A673 (cell line): ENCODE measurements around the gene ZSCAN5A. TPM values are rescaled to one million over a fixed set of nuclear protein-coding genes. Genes with fewer than 3 reads are reported as not detected.

Experiments
- Bru-seq: library from RNA; stranded (reverse); fragments of 400-500 nt; gene quantifications from one replicate; lab custom pipeline; 2021; lab: Mats Ljungman, UMichigan
- BruChase-seq, 2 experiments: library from RNA; stranded (reverse); fragments of 400-500 nt; gene quantifications; one replicate each; lab custom pipeline; 2021; lab: Mats Ljungman, UMichigan
- BruUV-seq: library from RNA; stranded (reverse); fragments of 400-500 nt; replicated peaks from 2 replicates; lab custom pipeline; 2021; lab: Mats Ljungman, UMichigan
- CTCF ChIA-PET: fragments of 300-600 bp; sonication (Branson Sonifier 250); formaldehyde crosslinking; loops from one replicate; lab custom pipeline; 2022; ENCODE audit warnings: antibody characterized with exemption; lab: Charles Lee
- POLR2A ChIA-PET: fragments of 300-600 bp; sonication (Branson Sonifier 250); formaldehyde crosslinking; loops from one replicate; lab custom pipeline; 2022; ENCODE audit warnings: antibody characterized with exemption; ENCODE audit not compliant: low non-redundant PET; lab: Charles Lee
- DNase-seq: peaks from one replicate; pipeline ENCODE4 v3.0.0-alpha.2; 2015; ENCODE audit warnings: low spot score
- H3K27ac ChIP-seq: fragments of 200-600 bp; sonication (generic); 2 replicates; pipeline ENCODE4 v1.5.1; 2016; ENCODE audit warnings: mixed run types, low read depth, mild to moderate bottlenecking, mixed read lengths, antibody characterized with exemption, low read length; ENCODE audit not compliant: poor library complexity, severe bottlenecking
- H3K27me3 ChIP-seq: fragments of 200-600 bp; sonication (generic); replicated peaks from 2 replicates; pipeline ENCODE4 v1.6.1; 2017; ENCODE audit warnings: mixed run types, low read depth, mild to moderate bottlenecking, mixed read lengths, antibody characterized with exemption, low read length; ENCODE audit not compliant: insufficient read depth, poor library complexity
- H3K36me3 ChIP-seq: fragments of 200-600 bp; sonication (generic); 2 replicates; pipeline ENCODE4 v1.6.1; 2016; ENCODE audit warnings: mixed run types, mild to moderate bottlenecking, mixed read lengths, antibody characterized with exemption, low read length; ENCODE audit not compliant: insufficient read depth, poor library complexity, severe bottlenecking
- H3K4me1 ChIP-seq: fragments of 200-600 bp; sonication (generic); 2 replicates; pipeline ENCODE4 v1.6.1; 2017; ENCODE audit warnings: mixed run types, mild to moderate bottlenecking, mixed read lengths, antibody characterized with exemption, low read length; ENCODE audit not compliant: insufficient read depth, poor library complexity, severe bottlenecking
- H3K4me3 ChIP-seq: fragments of 200-600 bp; sonication (generic); 2 replicates; pipeline ENCODE4 v1.5.1; 2016; ENCODE audit warnings: low read depth, mixed run types, mild to moderate bottlenecking, mixed read lengths, low read length; ENCODE audit not compliant: poor library complexity, severe bottlenecking
- H3K9me3 ChIP-seq: fragments of 200-600 bp; sonication (generic); 2 replicates; pipeline ENCODE4 v1.6.1; 2016; ENCODE audit warnings: mixed run types, low read depth, mild to moderate bottlenecking, mixed read lengths, antibody characterized with exemption, low read length; ENCODE audit not compliant: poor library complexity, severe bottlenecking
- CTCF ChIP-seq: fragments of 300-800, 200-600 bp; sonication (generic); conservative IDR thresholded peaks from 2 replicates; pipeline ENCODE4 v1.5.1; 2017; ENCODE audit warnings: low read depth, mild to moderate bottlenecking, antibody characterized with exemption, low read length, moderate library complexity, mixed read lengths
- EZH2 ChIP-seq: fragments of 200-600 bp; sonication (generic); IDR thresholded peaks from 2 replicates; pipeline ENCODE4 v1.6.1; 2017; ENCODE audit warnings: borderline replicate concordance, low read depth, mild to moderate bottlenecking, mixed read lengths, antibody characterized with exemption, low read length; ENCODE audit not compliant: poor library complexity, severe bottlenecking
- intact Hi-C: fragments of 100-400 bp; cut with micrococcal nuclease; formaldehyde crosslinking; loops from one replicate; pipeline ENCODE4 v1.10.0; 2022; ENCODE audit not compliant: unreplicated experiment
- long read RNA-seq: library from polyadenylated mRNA; stranded (forward); transcript quantifications from one replicate; pipeline ENCODE4 v2.0.0, GENCODE V29; 2022
- total RNA-seq: library from RNA; stranded (reverse); gene quantifications from 2 replicates; pipeline ENCODE4 v1.2.3, GENCODE V29; 2021

ZSCAN5A gene
- 15.5 and 18.8 TPM in 2 replicates for total RNA-seq
- Bru-seq, nascent RNA: percentile 60 among the genes with signal in this experiment
- BruChase-seq, experiment 1, labeled RNA remaining after a 2-hour chase: percentile 60 among the genes with signal in this experiment
- percentile 67 among the genes with signal in this experiment for BruChase-seq, experiment 2, labeled RNA remaining after a 6-hour chase
- long read RNA-seq, partial matches to known transcripts: 2 of 23 reads
- long read RNA-seq, other reads (novel, unspliced or antisense): 19 of 23 reads

- Histone ChIP-seq H3K4me3 (peak within 1 kb of the TSS; percentile 57), H3K27me3 (no peaks in the 10 kb centered on the region), H3K4me1 (peaks cover 6% of the 10 kb centered on the region), H3K9me3 (no peaks in the 10 kb centered on the region), H3K36me3 (no peaks in the 10 kb centered on the region), H3K27ac (peak within 1 kb of the TSS; percentile 97)
- CTCF ChIA-PET: interaction anchor here (0.6 to 1.7 kb wide), 4 partner anchors 19 to 811 kb away, joined by 5 to 10 read pairs (median 8); no protein-coding TSS in a partner anchor
- TF ChIP-seq EZH2 (no peak), CTCF (no peak)
- POLR2A ChIA-PET: interaction anchor here (0.5 kb wide), 1 partner anchor 848 kb away, joined by 3 read pairs; no protein-coding TSS in a partner anchor
- intact Hi-C loops: loop anchor here (10.0 kb wide), 1 partner anchor 640 kb away; the partner anchor contains the start of gene EPN1
- no TSS peak for BruUV-seq
- DNase-seq: peak; percentile 96
These were observed at the start of gene ZSCAN5A for GRCh38 chr19:56314381-56315076. ZSCAN5A (minus strand) TSS chr19:56314839; CDS start chr19:56225046, 89,793 bp downstream.

- H3K9me3 ChIP-seq: peaks cover 3% of the 10 kb centered on the region
- no peaks in the 10 kb centered on the region for H3K36me3 ChIP-seq
- intact Hi-C loops: no loop called here
- CTCF ChIA-PET: no interaction called here
- no peaks in the 10 kb centered on the region for H3K4me1 ChIP-seq
- DNase-seq: no peak
- H3K27ac ChIP-seq: no peak overlapping the region
- no peak overlapping the region for H3K4me3 ChIP-seq
- BruUV-seq: no TSS peak
- no peaks in the 10 kb centered on the region for H3K27me3 ChIP-seq
- POLR2A ChIA-PET: no interaction called here
- TF ChIP-seq EZH2 (no peak), CTCF (no peak)
These were observed 46.2 kb upstream of the ZSCAN5A start for GRCh38 chr19:56360841-56361240.

GRCh38 chr19:56356944-56357343 is 42.3 kb upstream of the ZSCAN5A start:
- peaks cover 3% of the 10 kb centered on the region for H3K9me3 ChIP-seq
- TF ChIP-seq EZH2 (no peak), CTCF (no peak)
- H3K4me3 ChIP-seq: no peak overlapping the region
- no peaks in the 10 kb centered on the region for H3K4me1 ChIP-seq
- BruUV-seq: no TSS peak
- intact Hi-C loops: no loop called here
- H3K36me3 ChIP-seq: no peaks in the 10 kb centered on the region
- ChIA-PET CTCF (no interaction called here), POLR2A (no interaction called here)
- no peak overlapping the region for H3K27ac ChIP-seq
- DNase-seq: no peak
- H3K27me3 ChIP-seq: no peaks in the 10 kb centered on the region
